OCI-LY3 (cell line): ENCODE data around the gene AKAP12.

Source experiments
- H2AFZ ChIP-seq: fragments of 200-600, 300-600 bp; shearing (Covaris generic); 2 replicates; pipeline ENCODE4 v1.6.0; 2014; ENCODE audit warnings: antibody characterized with exemption, low read depth, low read length
- H3K27ac ChIP-seq: fragments of 200-600, 300-600 bp; sonication (generic); 2 replicates; pipeline ENCODE4 v1.5.1; 2014; ENCODE audit warnings: mild to moderate bottlenecking, low read length, moderate library complexity, mixed read lengths
- H3K27me3 ChIP-seq: fragments of 200-600, 300-600 bp; sonication (generic); 2 replicates; pipeline ENCODE4 v1.6.1; 2014; ENCODE audit warnings: low read depth, low read length, mixed read lengths
- H3K36me3 ChIP-seq: fragments of 200-600, 300-600 bp; sonication (generic); replicated peaks from 2 replicates; pipeline ENCODE3; 2014; ENCODE audit warnings: low read depth, low read length, mixed read lengths
- H3K4me1 ChIP-seq: fragments of 300-600, 200-600 bp; sonication (generic); 2 replicates; pipeline ENCODE4 v1.6.1; 2014; ENCODE audit warnings: low read length, mixed read lengths
- H3K4me2 ChIP-seq: fragments of 200-600, 300-600 bp; sonication (generic); 2 replicates; pipeline ENCODE4 v1.6.1; 2014; ENCODE audit warnings: low read length, mixed read lengths
- H3K4me3 ChIP-seq: fragments of 300-600, 200-600 bp; sonication (generic); 2 replicates; pipeline ENCODE4 v1.5.1; 2014; ENCODE audit warnings: antibody characterized with exemption, mild to moderate bottlenecking, low read length, moderate library complexity
- H3K79me2 ChIP-seq: fragments of 300-600, 200-600 bp; shearing (Covaris generic); 2 replicates; pipeline ENCODE4 v1.6.1; 2014; ENCODE audit warnings: mild to moderate bottlenecking, low read length, mixed read lengths
- H3K9ac ChIP-seq: fragments of 300-600, 200-600 bp; shearing (Covaris generic); 2 replicates; pipeline ENCODE4 v1.6.0; 2014; ENCODE audit warnings: mild to moderate bottlenecking, low read length, moderate library complexity
- H3K9me3 ChIP-seq: fragments of 200-600, 300-600 bp; shearing (Covaris generic); 2 replicates; pipeline ENCODE4 v1.6.1; 2014; ENCODE audit warnings: low read length, mixed read lengths; ENCODE audit not compliant: insufficient read depth
- H4K20me1 ChIP-seq: fragments of 200-600, 300-600 bp; sonication (generic); 2 replicates; pipeline ENCODE4 v1.6.1; 2016; ENCODE audit warnings: low read length, mixed read lengths; ENCODE audit not compliant: insufficient read depth
- EZH2phosphoT487 ChIP-seq: fragments of 200-600 bp; shearing (Covaris generic); IDR thresholded peaks from 2 replicates; pipeline ENCODE4 v1.6.1; 2018; ENCODE audit warnings: antibody characterized with exemption, mixed run types, low read depth
- TF ChIP-seq, protein P1 (sequence below): fragments of 200-600, 300-600 bp; sonication (generic); IDR thresholded peaks from 2 replicates; pipeline ENCODE4 v1.5.1; 2014; ENCODE audit warnings: antibody characterized with exemption, low read length, low read depth

The AKAP12 gene

DNA sequence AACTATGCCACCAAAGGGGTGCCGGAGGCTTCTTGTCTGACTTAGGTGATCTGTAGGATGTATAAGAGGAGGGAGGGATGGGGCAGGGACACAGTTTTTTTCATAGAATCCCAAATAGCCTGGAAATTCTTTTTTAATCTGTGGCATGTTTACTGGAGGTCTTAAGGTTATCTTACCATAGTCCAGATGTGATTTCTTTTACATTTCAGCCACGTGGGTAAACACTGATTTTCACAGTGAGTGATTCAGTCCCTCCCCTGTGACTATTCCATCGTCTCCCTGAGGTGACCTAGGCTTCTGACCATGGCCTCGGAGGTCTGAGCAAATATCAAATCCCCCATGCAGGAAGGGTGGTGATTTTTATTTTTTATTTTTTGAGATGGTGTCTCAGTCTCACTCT lies 67.7 kb downstream of the AKAP12 start:
- Histone ChIP-seq H3K36me3 (no peaks in the 10 kb centered on the region), H3K4me2 (no peak overlapping the region), H3K9ac (no peak overlapping the region)

DNA sequence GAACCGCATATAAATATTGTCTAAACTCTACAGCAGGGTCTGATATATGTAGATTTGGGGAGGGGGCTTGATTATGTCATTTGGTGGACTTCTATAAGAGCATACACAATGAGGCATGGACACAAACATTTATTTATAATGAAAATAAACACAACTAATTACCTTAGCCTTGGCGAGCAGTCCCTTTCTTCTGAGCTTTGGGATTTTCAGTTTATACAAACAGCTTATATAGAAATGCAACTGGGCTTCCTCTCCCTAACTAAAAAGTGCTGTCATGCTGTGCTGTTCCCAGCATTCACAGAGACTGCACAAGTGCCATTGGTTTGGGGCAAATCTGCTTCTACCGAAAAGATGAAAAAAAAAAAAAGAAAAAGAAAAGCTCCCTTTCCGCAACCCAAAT lies 69.9 kb downstream of the AKAP12 start:
- Histone ChIP-seq H3K27me3 (no peaks in the 10 kb centered on the region), H4K20me1 (no peaks in the 10 kb centered on the region), H3K9ac (no peak overlapping the region), H3K9me3 (no peaks in the 10 kb centered on the region), H3K27ac (no peak overlapping the region), H3K4me1 (no peaks in the 10 kb centered on the region), H3K4me3 (no peak overlapping the region), H2AFZ (no peak overlapping the region), H3K79me2 (no peaks in the 10 kb centered on the region), H3K4me2 (no peak overlapping the region), H3K36me3 (no peaks in the 10 kb centered on the region)
- TF ChIP-seq, protein P1, sequence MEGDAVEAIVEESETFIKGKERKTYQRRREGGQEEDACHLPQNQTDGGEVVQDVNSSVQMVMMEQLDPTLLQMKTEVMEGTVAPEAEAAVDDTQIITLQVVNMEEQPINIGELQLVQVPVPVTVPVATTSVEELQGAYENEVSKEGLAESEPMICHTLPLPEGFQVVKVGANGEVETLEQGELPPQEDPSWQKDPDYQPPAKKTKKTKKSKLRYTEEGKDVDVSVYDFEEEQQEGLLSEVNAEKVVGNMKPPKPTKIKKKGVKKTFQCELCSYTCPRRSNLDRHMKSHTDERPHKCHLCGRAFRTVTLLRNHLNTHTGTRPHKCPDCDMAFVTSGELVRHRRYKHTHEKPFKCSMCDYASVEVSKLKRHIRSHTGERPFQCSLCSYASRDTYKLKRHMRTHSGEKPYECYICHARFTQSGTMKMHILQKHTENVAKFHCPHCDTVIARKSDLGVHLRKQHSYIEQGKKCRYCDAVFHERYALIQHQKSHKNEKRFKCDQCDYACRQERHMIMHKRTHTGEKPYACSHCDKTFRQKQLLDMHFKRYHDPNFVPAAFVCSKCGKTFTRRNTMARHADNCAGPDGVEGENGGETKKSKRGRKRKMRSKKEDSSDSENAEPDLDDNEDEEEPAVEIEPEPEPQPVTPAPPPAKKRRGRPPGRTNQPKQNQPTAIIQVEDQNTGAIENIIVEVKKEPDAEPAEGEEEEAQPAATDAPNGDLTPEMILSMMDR = no peak
- no peak for TF ChIP-seq EZH2phosphoT487

More for the DNA sequence above, 67.7 kb downstream of the AKAP12 start:
- no peaks in the 10 kb centered on the region for H3K79me2 ChIP-seq
- H3K27me3 ChIP-seq = no peaks in the 10 kb centered on the region
- TF ChIP-seq EZH2phosphoT487 = no peak
- TF ChIP-seq, protein P1 = no peak
- no peak overlapping the region for H3K4me3 ChIP-seq
- H3K9me3 ChIP-seq = no peaks in the 10 kb centered on the region
- no peak overlapping the region for H3K27ac ChIP-seq
- no peaks in the 10 kb centered on the region for H4K20me1 ChIP-seq
- H3K4me1 ChIP-seq = no peaks in the 10 kb centered on the region
- no peak overlapping the region for H2AFZ ChIP-seq

DNA sequence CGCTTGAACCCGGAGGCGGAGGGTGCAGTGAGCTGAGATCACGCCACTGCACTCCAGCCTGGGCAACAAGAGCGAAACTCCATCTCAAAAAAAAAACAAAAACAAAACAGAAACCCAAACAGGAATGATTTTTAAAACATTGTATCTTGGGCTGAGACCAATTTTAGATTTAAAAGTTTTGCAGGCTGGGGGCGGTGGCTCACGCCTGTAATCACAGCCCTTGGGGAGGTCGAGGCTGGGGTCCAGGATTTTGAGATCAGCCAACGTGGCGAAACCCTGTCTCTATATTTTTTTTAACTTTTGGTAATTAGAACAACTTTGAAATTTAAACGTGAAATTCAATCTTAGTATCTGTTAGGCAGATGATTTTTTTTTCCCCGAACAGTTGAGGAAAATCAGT lies 70.5 kb downstream of the AKAP12 start:
- Histone ChIP-seq H2AFZ (no peak overlapping the region), H4K20me1 (no peaks in the 10 kb centered on the region), H3K4me2 (no peak overlapping the region), H3K36me3 (no peaks in the 10 kb centered on the region), H3K79me2 (no peaks in the 10 kb centered on the region), H3K27ac (no peak overlapping the region), H3K4me3 (no peak overlapping the region), H3K9me3 (no peaks in the 10 kb centered on the region), H3K4me1 (no peaks in the 10 kb centered on the region), H3K27me3 (no peaks in the 10 kb centered on the region), H3K9ac (no peak overlapping the region)
- TF ChIP-seq EZH2phosphoT487 = no peak
- TF ChIP-seq, protein P1 = no peak

DNA sequence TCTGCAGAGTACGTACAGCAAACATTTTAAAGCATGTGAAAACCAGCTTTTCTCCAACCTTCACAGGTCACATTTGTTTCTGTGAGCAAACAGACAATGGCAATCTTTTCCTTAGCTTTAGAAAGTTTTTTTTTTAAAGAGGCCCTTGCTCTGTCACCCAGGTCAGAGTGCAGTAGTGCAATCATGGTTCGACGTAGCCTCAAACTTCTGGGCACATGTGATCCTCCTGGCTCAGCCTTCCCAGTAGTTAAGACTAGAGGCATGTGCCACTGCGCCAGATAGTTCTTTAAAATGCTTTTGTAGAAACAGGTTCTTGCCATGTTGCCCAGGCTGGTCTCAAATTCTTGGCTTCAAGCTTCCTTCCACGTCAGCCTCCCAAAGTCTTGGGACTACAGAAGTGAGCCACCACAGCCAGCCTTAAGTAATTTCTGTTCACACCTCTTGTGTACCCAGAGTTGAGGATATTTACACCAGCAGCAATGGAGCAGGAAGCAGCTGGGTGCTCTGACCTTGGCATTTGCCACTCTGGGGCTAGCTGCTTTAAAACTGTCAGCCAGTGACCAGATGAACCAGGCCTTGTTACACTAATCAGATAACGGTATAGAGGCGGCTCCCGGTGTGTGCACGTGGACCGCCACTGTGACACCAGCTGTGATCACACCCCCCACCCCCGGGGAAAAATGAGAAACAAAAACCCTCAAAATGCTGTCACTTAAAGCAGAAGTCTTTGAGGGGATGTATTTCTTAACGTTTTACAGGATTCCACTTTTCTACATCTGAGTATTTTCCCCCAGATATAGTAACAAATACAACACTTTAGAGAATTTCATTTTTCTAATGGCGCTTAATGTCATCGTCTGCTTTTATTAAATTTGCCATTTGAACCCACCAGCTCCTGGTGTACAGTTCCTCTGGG lies 71.3 kb downstream of the AKAP12 start:
- Histone ChIP-seq H3K79me2 (no peaks in the 10 kb centered on the region), H4K20me1 (no peaks in the 10 kb centered on the region), H3K4me3 (no peak overlapping the region), H3K27me3 (no peaks in the 10 kb centered on the region), H3K36me3 (no peaks in the 10 kb centered on the region), H3K4me2 (no peak overlapping the region), H3K27ac (no peak overlapping the region), H3K9ac (no peak overlapping the region), H3K4me1 (no peaks in the 10 kb centered on the region), H3K9me3 (no peaks in the 10 kb centered on the region), H2AFZ (no peak overlapping the region)
- TF ChIP-seq, protein P1 = no peak
- no peak for TF ChIP-seq EZH2phosphoT487
